T47D (cell line): Measurements from ENCODE around the gene SNAPC4.

Source experiments
- DNase-seq, 2 experiments: peaks; one replicate each; pipeline versions ENCODE4 v3.0.0 to v3.0.0-alpha.2; 2011 to 2012; ENCODE audit warnings: low read depth in 1 of 2, low spot score in 1 of 2
- JUND ChIP-seq: IDR thresholded peaks from 2 replicates; pipeline ENCODE4 v1.6.1; 2012; ENCODE audit warnings: low read depth
- in situ Hi-C: cut with HindIII; loops from 2 replicates; pipeline ENCODE4 v1.10.0; 2016; ENCODE audit warnings: low sequenced_read_pairs, low pct_unique_long_range_greater_than_20kb

SNAPC4 gene

GRCh38 chr9:136377341-136378169 lies 22.4 kb downstream of the SNAPC4 start:
- no peak for DNase-seq
- TF ChIP-seq JUND: no peak
- in situ Hi-C loops: no loop called here

DNA sequence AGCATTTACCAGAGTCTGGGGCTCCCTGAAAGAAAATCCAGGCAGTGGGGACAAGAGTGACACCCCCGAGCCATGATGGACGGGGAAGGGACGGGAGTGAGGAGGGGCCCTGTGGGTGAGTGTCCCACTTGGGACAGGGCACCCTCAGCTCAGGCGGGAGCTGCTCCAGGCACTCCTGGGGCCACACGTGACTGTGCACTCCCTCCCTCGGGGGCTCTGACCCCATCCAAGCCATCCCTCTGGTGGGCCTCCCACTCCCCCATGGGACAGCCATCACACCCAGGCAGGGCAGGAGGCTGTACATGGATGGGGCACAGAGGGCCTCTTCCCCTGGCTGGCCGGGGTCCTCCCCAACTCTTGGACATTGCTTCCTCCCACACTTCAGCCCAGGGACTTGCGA lies 23.5 kb downstream of the SNAPC4 start:
- TF ChIP-seq JUND: no peak
- in situ Hi-C loops: no loop called here
- DNase-seq: no peak

GRCh38 chr9:136375096-136375495 lies 24.9 kb downstream of the SNAPC4 start:
- TF ChIP-seq JUND: no peak
- no peak for DNase-seq
- in situ Hi-C loops: no loop called here

DNA sequence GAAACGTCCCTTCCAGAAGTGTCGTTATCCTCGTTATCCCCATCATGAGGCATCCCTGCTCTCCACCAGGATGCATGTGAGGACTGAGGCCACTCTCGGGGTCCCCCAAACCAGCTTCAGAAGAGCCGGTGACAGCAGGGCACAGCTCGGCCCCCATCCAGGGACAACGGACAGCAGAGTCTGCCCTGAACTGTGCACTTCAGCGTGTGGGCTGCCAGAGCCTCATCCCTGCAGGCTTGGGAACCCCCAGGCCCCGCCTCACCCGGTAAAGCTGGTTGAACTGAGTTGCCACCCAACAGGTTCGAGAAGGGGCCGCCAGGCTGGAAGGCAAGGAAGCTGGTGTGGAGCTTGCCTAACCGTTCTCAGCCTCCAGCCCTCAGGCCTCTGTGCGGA lies 25.8 kb downstream of the SNAPC4 start:
- peak in 1 of 2 experiments; percentile 80 for DNase-seq
- TF ChIP-seq JUND: no peak
- in situ Hi-C loops: no loop called here

DNA sequence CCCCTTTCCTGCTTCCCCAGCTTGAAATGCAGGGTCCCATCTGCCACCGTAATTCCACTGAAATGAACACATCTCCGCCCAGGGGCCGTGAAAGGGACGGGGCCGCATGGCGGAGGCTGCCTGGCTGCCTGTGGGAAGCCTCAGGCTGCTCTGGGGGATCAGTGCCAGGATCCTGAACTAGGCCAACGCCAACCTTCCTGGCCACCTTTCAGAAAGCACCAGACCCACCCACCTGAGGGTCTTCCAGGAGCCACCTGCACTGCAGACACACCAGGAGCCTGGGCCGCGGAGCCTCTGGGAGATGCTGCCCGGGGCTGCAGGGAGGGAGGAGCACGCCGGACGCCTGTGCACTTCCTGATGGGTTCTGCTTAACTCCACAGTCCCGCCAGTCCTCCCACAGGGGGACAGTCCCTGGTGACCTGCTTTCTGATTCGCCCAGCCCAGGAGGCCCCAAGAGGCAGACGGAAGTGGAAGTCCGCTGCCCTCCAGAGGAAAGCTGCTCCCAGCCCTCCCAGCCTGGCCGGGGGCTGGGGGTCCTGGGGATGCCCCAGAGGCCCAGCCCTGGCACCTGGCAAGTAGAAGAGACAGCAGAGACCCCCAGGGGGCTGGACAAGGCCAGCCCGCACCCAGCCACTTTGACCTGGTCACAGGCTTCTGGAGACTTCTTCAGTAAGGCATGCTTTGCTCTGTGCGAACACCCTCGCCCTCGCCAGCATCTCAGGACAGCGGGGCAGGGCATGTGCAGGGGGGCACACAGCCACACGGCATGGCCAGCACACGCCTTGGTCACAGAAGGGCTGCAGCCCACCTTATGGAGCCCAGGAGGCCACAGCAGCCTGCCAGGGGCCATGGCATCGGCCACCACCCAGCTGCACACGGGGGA lies 26.4 kb downstream of the SNAPC4 start, which contains the start of gene CARD9:
CARD9 (minus strand) TSS at position 370 of the 883 bp plus-strand sequence. CDS start 1,591 bp downstream, outside the sequence.
- TF ChIP-seq JUND: no peak
- in situ Hi-C loops: no loop called here
- DNase-seq: no peak

DNA sequence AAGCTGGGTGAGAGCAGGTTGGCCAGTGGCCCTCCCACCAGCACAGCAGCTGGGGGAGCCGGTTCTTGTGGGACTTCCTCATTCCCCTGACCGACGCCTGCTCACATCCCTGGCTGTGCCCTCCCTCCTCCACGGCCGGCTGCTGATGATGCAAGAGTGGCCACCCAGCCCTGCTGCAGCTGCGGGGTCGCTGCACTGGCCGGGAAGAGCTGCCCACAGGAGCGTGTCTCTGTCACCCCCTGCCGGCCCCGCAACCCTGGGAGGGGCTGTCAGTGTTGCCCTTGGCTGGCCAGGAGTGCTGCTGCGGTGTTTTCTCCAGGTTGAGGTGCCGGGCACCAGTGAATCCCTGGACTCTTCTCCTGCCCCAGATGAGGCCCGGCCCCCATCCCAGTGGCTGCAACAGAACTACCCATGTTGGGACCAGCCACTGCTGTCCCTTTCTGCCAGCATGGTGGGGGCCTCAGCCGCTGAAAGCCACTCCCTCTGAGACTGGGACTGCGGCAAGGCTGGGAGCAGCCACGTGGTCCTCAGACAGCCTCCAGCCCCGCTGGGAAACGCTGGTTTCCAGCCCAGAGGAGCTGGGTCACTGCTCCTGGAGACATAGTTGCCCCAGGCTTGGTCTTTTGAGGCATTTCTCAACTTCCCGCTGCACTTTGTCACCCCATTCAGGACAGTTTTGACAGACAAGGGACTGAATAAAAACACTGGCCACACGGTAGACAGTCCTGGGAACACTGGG lies 27.2 kb downstream of the SNAPC4 start:
- peak; percentile 96 for DNase-seq
- in situ Hi-C loops: no loop called here
- TF ChIP-seq JUND: no peak

- in situ Hi-C loops: no loop called here
- no peak for TF ChIP-seq JUND
- DNase-seq: no peak
These were observed 28.0 kb downstream of the SNAPC4 start for GRCh38 chr9:136372006-136372405.

- TF ChIP-seq JUND: no peak
- in situ Hi-C loops: no loop called here
- DNase-seq: no peak
These were observed 28.5 kb downstream of the SNAPC4 start for GRCh38 chr9:136371533-136371880.

DNA sequence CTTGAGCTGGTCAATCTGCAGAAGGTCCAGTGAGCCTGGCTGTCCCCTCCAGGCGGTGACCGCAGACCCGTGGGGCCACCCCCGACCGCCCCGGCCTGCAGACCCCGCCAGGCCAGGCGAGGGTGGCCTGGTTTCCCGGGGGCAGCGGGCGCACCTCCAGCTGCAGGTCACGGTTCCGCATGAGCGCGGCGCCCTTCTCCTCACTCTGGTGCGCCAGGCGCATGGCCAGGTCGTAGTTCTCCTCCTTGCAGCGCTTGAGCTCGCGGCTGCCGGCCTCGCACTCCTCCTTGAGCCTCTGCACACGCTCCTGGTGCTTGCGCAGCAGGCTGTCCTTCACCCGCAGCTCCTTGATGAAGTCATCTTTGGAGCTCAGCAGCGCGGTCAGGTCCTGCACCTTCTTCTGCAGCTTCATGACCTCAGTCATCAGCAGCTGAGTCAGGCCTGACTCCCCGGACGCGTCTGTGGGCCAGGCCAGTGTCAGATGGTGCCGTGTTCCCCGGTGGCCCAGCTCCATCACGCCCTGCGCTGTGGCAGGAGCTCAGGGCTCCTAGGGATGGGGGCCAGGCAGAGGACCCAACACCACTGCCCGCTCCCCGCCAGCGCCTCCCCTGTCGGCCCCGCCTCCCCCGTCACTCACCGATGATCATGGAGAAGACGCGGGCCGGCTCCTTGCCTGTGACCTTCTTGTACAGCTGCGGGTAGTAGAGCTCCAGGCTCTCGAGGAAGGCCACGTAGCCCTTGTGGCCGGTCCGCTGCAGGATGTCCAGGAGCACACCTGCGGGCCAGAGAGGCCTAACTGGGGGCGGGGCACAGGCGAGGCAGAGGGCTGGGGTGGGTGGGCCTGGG lies 29.1 kb downstream of the SNAPC4 start:
- in situ Hi-C loops: no loop called here
- no peak for TF ChIP-seq JUND
- DNase-seq: no peak

DNA sequence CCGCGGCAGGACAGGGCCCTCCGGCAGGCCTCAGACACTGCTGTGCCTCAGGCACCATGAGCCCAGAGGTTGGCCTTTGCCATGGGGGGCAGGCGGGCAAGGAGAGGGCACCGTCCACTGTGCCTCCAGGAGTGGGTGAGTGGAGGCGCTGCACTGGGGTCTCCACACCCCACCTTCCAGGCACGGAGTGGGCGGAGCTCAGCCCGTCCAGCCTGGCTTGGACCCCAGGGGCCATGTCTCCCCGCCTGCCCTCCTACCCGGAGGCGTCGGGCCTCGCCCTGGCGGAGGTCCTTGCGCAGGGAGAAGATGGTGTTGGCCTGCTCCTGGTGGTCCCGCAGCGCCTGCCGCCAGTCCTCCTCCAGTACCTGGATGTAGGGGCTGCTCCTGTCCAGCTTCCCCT lies 29.9 kb downstream of the SNAPC4 start:
- no peak for TF ChIP-seq JUND
- in situ Hi-C loops: no loop called here

DNA sequence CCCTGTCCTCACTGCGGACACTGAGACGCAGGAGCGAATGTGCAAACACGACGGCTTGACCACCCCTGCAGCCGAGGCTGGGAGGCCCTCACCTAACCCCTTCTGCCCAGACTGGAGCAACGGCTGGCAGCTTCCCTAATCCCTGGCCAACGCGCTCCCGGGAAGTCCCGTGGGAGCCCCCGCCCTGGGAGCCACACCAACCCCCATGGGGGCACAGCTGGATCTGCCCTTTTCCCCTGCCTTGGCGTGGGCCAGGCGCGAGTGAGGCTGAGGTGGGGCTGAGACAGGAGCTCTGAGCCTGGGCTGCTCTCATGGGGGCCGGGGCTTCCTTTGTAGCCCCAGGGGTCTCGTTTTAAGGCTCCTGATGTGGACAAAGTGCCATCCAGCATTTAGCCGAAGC lies 31.8 kb downstream of the SNAPC4 start:
- no peak for DNase-seq
- in situ Hi-C loops: no loop called here
- no peak for TF ChIP-seq JUND

More for the DNA sequence above, 29.9 kb downstream of the SNAPC4 start:
- DNase-seq: no peak
